Sciatic nerve (tissue), 2 donors: Measurements from ENCODE around the gene AMFR. TPM values are rescaled to one million over a fixed set of nuclear protein-coding genes. Genes with fewer than 3 reads are reported as not detected.

Source experiments
- ATAC-seq: fragments of 200-7000 bp; cut with Tn5 transposase; one replicate; pipeline ENCODE4 v1.9.1; 2020; ENCODE audit warnings: mild to moderate bottlenecking, moderate library complexity
- DNase-seq: peaks from one replicate; pipeline ENCODE4 v3.0.0-alpha.2; 2020; ENCODE audit warnings: low spot score
- intact Hi-C: fragments of 100-400 bp; cut with DNase I; formaldehyde crosslinking; loops from one replicate; pipeline ENCODE4 v1.14.2; 2022
- total RNA-seq: library from RNA; stranded (reverse); fragmentation: NEBNext Ultra II Directional; extraction: Animal tissue kit (Norgen Biotek cat#: 25700); gene quantifications from one replicate; pipeline ENCODE4 v1.2.1, GENCODE V29; 2021
- donor health status: DM: no; HTN: no; CAD: no.
- donor health status: DM: no; HTN: no; CAD: no.

Gene AMFR
- total RNA-seq, 1 donor from 2014 or later = 152 TPM

DNA sequence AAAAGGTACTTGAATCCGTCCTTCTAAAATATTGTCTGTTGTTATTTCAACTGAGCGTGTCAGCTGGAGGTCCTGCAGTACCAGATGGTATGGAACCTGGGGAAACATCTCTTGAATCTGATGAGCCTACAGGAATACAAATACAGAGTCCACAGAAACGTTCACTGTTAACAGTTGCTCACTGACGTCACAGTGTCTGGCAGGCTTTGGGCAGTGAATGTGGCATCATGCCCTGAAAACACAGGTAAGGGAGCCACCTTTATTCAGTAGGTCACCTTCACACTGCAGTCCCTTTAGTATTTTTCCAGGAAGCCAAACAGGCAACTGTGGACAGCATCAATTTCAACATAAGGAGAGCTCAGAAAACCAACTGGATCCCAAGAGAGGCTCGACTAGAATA, 56.1 kb downstream of the AMFR start:
- DNase-seq = no peak
- ATAC-seq = no peak
- intact Hi-C loops = no loop called here

DNA sequence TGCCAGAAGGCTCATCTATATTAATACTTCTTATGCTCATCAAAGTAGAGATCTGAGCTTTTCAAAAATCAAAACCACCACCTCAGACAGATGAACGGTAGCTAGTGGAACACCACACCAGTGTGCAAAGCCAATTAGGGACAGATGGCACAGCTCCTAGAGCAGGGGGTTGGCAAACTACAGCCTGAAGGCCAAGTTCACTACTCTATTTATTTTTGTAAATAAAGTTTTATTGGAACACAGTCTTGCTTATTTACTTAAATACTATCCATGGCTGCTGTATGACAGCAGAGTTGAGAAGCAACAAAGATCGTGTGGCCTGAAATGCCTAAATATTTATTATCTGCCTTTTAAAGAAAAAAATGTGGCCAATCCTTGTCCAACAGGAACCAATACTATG, 56.8 kb downstream of the AMFR start:
- intact Hi-C loops = no loop called here
- ATAC-seq (no peak), DNase-seq (no peak)

DNA sequence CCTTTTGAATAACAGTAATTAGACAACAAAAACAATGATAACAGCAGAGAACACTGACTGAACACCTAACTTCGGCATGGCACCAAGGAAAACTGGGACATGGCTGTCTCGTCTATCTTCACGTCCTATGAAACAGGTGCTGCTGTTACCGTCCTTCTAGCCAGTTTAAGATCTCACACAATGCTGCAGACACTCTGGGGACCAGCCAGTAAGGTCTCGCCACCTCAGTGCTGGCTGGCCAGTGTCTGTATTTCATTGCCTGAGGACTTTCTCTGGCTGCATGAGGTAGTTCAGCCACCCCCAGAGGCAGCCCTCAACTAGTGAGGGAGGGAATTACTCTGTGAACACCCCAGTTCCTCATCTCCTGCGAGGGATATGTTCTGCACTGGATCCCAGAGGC, 57.6 kb downstream of the AMFR start:
- no peak for DNase-seq
- intact Hi-C loops = no loop called here
- no peak for ATAC-seq

DNA sequence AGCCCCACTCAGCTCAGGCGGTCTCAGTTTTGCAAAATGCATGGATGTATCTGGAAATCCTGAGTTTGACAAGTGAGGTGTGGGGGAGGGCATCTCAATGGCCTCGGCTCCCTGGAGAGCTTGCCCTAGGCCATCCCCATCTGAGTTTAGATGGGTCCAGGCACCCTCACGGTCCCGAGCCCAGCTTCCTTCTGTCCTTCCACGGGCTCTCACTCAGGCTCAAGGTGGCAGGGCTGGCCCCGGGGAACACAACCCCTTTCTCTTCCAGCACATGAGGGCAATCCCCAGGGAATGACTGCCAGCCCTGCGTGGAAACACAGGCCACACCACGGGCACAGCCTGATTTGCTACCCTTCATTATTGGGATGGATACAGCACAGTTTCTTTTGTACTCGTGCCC, 58.4 kb downstream of the AMFR start:
- intact Hi-C loops = no loop called here
- ATAC-seq = no peak
- no peak for DNase-seq

DNA sequence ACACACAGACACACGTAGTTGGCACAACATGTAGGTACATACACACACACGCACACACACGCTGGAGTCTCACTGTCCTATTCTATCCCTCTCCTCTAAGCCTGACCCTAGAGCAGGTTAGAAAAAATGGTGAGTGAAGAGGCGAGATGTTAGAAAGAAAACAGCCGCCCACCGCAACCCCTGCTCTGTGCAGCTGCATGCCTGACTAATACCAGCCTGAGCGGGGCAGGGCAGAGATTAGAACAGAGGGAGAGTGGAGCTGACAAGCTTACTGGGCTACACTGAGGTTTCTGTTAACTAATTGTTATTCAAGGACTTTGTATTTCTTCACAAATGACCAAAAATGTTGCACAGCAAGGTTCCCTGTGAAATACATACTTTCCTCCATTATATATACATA, 59.8 kb downstream of the AMFR start:
- no peak for ATAC-seq
- DNase-seq = no peak
- intact Hi-C loops = no loop called here

DNA sequence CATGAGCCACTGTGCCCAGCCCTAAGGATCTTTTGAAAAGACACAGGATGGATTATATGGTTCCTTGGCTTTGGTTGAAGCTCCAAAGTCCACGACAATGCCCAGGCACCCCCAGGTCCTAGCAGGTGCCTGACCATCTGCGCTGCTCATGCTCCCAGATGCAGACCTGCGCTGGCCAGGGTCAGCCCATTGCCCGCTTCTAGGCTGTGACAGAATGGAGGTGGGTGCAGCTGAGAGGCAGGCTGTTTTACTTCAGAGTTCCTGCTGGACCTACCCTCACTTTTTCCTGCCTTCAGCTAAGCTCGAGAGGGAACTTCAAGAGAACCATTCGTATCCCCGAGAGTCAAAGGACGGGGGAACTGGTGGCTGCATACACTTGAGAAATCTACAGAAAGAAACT, 60.5 kb downstream of the AMFR start:
- ATAC-seq (no peak), DNase-seq (peak; percentile 53)
- intact Hi-C loops = no loop called here

DNA sequence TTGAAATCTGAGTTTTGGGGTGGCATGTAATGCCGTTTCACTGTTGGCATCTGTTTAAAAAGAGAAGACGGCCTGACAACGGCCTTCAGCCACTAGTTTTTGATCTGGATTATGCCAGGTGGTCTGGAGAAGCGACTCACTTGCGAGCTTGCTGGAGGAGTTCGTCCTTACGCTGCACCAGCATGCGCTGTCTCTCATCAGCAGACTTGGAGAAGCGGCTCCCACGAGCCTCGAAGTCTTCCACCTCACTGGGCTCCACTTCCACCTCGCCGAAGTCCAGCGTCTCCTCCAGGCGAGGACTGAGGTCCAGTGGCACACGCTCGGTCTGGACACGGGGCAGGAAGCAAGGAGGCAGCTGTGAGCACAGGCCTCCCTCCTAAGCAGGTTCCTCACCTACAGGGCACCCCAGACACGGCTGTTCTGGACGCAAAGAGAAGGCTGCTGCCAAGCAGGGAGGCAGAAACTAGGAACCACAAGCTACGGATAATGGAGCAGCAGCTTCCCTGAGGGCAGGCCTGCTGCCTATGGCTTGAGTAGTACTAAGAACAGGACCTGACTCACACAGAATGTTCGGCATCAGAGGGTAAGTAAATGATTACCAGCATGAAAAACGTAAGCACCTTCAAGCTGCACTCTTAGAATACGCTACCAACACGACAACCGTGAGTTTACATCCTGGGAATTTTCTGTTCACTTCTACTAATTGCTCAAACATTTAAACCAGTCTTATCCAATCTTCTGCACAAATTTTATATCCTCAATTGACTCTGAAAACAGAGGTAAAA, 61.4 kb downstream of the AMFR start:
- DNase-seq = no peak
- ATAC-seq = no peak
- intact Hi-C loops = no loop called here

DNA sequence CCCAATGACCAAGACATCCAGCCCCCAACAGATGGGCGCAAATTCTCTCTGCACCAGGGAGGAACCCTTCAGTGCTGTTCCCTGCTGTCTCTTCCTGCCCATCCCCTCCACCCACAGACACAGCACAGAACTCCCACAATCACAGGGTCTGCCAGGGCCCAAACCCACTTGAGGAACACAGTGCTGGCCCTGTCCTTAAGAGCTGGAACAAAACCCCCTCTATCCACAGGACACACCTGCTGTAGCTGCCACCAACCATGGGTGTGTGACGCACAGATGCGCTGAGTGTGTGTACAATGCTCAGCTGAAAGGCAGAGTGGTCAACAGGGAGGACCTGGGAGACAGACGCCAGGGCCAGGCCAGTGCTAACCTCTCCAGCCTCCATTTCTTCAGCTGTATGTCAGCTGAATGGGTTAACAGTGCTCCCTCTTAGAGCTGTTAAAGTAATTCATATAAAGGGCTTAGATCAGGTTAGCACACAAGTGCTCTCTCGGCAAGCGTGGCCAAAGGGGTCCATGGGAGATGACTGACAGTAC, 62.1 kb downstream of the AMFR start:
- DNase-seq (no peak), ATAC-seq (no peak)
- intact Hi-C loops = no loop called here

DNA sequence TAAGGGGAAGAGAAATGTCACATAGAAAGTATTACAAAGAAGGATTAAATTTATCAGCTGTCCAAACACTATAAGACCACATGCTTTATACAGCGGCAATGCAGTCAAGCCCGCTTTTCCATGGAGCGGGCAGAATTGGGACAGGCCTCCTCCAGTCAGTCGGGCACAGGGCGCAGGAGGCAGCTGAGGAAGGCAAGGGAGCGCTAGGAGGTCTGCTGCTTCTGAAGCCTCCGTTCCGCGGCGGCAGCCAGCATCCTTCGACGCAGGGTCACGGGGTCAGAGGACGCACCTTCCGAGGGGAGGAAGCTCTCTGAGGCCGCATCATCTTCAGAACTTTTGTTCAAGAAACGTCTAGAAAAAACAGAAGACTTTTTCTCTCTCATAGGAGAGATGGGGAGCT, 62.6 kb downstream of the AMFR start:
- no peak for ATAC-seq
- intact Hi-C loops = no loop called here
- DNase-seq = no peak

DNA sequence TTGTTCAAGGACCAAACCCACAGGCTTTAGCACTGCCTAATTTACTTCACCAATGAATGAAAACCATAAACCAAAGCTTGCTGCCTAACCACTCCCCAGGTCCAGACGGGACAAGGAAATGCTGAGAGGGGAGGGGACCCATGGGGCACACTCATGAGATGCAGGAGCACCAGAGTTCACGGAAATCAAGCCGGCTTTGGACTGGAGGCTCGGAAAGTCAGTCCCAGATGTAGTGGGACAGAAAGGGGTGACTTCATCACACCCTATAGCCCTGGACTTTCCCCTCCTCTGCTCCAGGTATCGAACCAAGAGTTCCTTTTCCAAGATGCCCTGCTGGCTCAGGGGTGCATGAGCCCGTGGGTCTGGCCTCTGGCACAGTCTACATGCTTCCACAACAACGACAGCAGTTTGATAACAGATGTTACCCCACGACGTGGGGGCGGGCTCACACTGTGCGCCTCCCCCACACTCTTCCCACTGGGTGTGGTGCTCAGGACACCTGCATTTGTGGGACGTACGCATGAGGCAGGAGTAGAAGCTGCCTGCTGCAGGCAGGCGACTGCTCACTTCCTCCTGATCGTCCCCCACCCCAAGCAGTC, 63.2 kb downstream of the AMFR start:
- intact Hi-C loops = no loop called here
- DNase-seq (no peak), ATAC-seq (no peak)

DNA sequence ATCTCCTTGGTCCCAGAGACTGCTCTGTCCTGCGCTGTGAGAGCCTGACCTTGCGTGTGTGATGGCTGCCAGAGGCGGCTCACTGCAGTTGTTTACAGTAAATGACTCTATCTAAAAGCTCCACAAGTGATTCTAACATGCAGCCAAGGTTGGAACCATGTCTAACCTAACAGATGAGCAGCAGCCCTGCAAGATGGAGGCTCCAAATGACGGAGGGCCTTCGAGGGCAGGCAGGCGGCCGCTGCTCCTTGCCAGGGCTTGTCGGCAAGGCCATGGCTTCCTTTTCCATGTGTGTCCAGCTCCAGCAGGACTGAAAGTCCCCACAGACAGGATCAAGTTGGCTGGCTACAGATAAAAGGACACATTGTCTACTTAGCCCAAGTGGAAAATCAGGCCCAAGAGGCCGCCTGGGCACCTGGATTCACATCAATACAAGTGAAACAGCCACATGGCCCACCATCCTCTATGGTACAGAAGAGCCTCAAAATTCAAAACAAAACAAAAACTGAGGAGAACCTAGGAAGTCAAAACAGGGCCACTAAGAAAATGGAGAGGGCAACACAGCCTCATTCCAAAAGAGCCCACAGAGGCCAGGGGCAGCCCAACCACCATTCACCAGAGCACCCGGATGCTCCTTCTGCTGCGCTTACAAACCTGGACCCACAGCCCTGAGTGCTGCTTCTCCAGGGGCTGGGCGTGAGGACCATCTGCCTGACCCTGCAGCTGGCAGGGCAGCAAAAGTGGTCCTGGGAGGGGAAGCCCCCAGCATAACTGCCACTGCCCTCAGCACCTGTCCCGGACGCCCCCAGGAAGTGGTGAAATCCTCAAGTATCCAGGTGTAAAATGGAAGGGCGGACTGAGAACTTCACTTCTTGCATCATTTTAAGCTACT, 65.0 kb downstream of the AMFR start:
- ATAC-seq (no peak), DNase-seq (no peak)
- intact Hi-C loops = no loop called here

DNA sequence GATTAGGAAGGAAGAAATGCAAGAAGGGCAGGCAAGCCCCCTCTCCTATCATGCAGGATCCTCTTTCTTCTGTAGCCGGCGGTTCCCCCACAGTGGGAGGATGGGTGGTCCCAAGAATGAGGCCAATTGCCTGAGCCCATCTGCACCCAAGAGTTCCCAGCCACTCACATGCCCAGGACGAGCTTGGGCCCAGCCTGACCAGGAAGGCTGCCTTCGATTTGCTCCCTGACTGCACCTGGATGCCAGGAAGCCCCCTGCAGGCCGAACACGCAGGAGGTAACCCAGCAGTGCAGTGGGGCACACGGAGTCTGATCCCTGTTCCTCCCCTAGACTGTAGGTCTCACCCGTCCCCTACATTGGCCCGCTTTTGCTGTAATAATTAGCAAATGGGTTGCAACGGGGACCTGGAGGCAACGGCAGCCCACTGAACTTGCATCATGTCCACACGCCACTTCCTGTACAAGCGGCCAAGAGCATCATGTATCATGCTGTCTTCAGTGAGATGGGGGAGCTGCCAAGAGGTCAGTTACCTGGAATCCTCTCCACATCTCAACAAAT, 67.5 kb downstream of the AMFR start:
- intact Hi-C loops = no loop called here
- no peak for ATAC-seq
- DNase-seq = peak; percentile 53

DNA sequence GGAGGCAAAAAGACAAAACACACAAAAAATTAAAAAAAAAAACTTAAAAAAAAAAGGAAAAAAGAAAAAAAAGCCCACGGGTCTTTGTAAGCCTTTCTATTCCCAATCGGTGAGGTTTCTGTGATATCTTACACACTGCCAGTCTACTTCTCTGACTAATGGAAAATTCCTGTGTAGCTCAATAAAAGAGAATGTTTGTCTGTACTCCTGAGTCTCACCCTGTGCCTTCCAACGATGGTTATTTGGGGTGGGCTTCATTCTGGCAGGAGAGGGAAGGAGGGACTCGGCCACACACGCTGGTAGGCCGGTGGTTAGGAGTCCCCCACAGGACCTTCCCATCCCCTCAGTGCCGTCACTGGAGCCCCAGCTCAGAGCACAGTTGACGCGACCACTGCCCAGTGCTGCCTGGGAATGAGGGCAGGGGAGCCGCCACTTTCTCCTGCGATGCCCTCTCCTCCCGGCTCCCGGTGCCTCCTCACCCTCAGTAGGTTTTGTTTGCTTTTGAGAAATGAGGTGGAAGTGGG, 68.0 kb downstream of the AMFR start:
- DNase-seq = peak; percentile 61
- intact Hi-C loops = no loop called here

DNA sequence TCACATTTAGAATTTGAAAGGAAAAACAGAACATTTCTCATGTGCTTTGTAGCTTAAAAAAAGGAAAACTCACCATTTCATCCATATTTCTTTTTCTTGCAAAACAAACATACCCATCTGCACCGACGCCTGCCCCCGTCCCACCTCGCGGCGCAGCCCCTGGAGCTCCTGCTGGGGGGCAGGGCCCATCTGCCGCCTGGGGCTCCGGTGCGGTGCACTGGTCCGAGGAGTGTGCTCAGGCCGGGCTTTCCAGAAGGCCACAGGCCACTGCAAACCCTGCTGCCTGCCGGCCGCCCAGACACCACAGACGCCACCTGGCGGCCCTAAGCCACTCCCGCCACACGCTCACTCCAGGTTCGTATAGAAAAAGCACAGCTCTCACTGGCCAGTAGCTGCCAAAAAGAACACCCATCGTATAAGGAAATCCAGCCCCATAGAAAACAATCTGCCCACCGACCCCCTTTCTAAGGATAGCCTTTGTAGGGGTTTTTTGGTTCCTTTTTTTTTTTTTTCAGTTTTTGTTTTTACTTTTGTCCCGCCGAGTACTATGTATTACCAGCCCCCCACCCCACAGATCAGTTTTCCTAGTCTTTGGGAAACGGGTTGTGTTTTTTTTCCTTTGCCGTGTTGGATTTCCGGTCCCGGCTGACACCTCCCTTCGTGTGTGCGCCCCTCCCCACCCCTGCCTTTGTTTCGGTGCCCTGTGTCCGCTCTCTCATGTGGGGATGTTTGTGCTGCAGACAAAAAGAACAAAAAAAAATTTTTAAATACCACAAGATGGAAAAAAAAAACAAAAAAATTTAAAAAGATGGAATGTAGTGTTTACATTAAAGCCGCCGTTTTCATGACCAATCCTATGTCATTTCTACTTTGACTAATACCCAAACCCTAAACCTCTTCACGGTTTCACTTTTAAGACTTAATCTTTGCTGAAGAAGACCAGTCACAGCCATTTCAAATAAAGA, 68.8 kb downstream of the AMFR start:
- ATAC-seq (peak; percentile 95), DNase-seq (peak; percentile 86)
- intact Hi-C loops = no loop called here

More for the DNA sequence above, 68.0 kb downstream of the AMFR start:
- ATAC-seq = peak; percentile 77

DNA sequence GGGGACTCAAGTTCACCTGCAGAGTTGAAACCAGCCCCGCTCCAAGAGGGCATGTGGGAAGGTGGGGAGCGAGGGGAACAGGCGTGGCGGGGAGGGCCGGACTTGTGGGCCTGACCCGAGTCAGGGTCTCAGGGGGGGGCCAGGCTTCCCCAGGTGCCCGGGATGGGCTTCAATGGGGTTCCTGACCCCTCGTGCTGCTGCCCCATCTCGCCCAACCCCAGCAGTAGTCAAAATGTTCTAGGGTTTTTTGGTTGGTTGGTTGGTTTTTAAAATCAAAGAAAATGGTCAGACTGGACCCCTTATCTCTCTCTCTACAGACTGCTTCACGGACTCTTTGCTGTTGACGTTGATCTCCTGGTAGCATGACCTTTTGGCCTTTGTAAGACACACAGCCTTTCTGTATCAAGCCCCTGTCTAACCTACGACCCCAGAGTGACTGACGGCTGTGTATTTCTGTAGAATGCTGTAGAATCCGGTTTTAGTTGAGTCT, 69.5 kb downstream of the AMFR start:
- DNase-seq (peak; percentile 58), ATAC-seq (no peak)
- intact Hi-C loops = no loop called here

DNA sequence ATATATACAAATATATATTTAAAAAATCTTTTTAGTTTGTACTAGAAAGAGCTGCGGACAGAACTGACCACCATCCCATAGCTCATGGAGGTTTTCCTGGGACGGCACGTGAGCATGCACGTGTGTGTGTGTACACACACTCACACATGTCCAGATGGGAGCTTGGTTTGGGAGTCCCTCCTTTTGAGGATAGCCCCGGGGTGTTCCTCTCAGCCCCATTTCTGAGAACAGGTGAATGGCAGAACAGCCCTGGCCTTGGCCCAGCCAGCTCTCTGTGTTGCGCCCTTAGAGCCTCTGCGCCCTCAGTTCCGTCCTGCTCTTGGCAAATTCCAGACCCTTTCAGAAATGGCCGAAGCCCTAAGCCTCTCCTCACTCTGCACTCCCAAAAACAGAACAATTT, 70.1 kb downstream of the AMFR start:
- no peak for ATAC-seq
- peak; percentile 49 for DNase-seq
- intact Hi-C loops = no loop called here

DNA sequence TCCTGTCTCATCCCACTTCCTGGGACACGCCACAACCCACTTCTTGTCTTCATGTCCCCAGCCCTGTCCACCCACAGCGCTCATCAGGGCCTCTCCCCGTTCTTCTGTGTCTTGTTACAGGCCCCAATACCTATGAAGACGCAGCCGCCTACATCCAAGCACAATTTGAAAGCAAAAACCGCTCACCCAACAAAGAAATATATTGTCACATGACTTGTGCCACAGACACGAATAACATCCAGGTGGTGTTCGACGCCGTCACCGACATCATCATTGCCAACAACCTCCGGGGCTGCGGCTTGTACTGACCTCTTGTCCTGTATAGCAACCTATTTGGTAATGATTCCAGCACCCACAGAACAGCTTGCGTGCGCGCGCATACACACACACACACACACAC, 70.6 kb downstream of the AMFR start:
- intact Hi-C loops = no loop called here
- DNase-seq = peak; percentile 53
- ATAC-seq = no peak

DNA sequence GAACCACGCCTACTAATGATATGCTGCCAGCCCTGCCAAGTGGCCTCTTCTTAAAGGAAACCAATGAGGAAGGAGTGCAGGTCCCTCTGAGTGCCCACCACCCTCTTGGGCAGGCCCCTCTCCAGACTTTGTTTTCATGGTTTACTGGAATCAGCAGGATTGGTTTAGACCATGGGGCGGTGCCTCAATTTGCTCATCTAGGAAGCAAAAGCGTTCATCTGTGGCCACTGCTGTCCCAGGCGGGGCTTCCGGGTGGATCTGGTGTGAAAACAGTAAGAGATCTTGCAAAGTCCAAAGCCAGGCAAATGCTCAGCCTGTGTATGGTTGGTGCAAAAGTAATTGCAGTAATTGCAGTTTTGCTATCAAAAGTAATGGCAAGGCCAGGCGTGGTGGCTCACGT, 71.3 kb downstream of the AMFR start:
- ATAC-seq (no peak), DNase-seq (peak; percentile 39)
- intact Hi-C loops = no loop called here
